Measurements from ENCODE around the gene ANK3. TPM values are rescaled to one million over a fixed set of nuclear protein-coding genes. Genes with fewer than 3 reads are reported as not detected.
A peak's percentile ranks its signal among the peaks of the same experiment; 100 is the strongest.

Gene ANK3
- total RNA-seq, 2 donors from 2014 or later = 55.4 to 126 TPM

DNA sequence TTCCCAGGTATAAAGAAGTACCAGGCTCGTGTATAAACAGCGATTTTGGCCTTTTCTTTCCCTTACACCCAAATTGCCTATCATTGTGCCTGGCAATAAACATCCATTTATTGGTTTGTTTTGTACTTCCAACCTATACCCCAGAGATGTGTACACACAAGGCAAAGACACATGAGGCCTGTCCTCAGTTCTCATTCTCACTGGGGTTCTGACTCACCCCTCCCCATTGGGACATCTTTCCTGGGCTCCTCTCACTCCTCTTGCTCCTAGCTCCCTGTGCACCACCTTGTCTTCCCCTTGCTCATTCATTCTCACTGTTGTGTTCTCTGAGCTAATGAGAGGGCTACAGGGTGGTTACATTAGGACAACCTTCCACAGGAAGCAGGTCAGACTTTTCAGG, 240.7 kb downstream of the ANK3 start:
- DNase-seq (ENCODE audit: low spot score) (no peak), ATAC-seq (ENCODE audit: insufficient number of reproducible peaks, low FRiP score, low read depth) (no peak)
- Histone ChIP-seq H3K27me3 (replicated peaks; ENCODE audit: insufficient read depth) (no peaks in the 10 kb centered on the region), H3K36me3 (no peaks in the 10 kb centered on the region), H3K27ac (no peak overlapping the region), H3K4me3 (no peak overlapping the region), H3K4me1 (ENCODE audit: control insufficient read depth in 1 of 2, low read depth in 2 of 2) (peaks cover 8 to 15% of the 10 kb centered on the region in 2 donors), H3K9me3 (no peaks in the 10 kb centered on the region)
- TF ChIP-seq, protein P1, sequence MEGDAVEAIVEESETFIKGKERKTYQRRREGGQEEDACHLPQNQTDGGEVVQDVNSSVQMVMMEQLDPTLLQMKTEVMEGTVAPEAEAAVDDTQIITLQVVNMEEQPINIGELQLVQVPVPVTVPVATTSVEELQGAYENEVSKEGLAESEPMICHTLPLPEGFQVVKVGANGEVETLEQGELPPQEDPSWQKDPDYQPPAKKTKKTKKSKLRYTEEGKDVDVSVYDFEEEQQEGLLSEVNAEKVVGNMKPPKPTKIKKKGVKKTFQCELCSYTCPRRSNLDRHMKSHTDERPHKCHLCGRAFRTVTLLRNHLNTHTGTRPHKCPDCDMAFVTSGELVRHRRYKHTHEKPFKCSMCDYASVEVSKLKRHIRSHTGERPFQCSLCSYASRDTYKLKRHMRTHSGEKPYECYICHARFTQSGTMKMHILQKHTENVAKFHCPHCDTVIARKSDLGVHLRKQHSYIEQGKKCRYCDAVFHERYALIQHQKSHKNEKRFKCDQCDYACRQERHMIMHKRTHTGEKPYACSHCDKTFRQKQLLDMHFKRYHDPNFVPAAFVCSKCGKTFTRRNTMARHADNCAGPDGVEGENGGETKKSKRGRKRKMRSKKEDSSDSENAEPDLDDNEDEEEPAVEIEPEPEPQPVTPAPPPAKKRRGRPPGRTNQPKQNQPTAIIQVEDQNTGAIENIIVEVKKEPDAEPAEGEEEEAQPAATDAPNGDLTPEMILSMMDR (IDR thresholded peaks at IDR 0.05) = no peak

DNA sequence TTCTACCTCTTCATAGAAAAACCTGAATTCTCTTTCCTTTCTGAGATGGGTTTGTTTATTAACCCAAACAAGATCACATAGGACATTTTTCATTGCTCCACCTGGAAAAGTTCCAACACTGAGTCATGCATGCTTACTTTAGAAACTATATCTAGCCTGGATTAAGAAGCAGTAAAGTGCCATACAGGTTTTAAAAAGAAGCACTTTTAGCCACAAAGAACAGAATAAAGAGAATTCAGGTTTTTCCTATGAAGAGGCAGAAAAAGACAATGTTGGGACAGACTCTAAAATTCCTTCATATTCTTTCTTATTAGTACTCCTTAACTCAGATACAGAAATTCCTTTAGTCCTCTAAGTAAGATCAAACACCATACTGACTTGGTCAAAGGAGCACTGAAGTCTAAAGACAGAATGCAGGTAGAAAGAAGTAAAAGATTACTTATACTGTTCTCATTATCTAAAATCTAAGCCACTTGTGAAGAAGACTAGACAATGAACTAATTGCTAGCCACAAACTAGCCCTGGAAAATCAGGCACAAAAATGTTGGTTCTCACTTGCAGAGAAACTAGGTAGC, 241.3 kb downstream of the ANK3 start:
- Histone ChIP-seq H3K36me3 (no peaks in the 10 kb centered on the region), H3K27me3 (replicated peaks; ENCODE audit: insufficient read depth) (no peaks in the 10 kb centered on the region), H3K4me1 (ENCODE audit: control insufficient read depth in 1 of 2, low read depth in 2 of 2) (peaks cover 8 to 15% of the 10 kb centered on the region in 2 donors), H3K9me3 (no peaks in the 10 kb centered on the region), H3K4me3 (no peak overlapping the region), H3K27ac (no peak overlapping the region)
- TF ChIP-seq, protein P1 (IDR thresholded peaks at IDR 0.05) = no peak
- DNase-seq (ENCODE audit: low spot score) = no peak
- no peak for ATAC-seq (ENCODE audit: insufficient number of reproducible peaks, low FRiP score, low read depth)

DNA sequence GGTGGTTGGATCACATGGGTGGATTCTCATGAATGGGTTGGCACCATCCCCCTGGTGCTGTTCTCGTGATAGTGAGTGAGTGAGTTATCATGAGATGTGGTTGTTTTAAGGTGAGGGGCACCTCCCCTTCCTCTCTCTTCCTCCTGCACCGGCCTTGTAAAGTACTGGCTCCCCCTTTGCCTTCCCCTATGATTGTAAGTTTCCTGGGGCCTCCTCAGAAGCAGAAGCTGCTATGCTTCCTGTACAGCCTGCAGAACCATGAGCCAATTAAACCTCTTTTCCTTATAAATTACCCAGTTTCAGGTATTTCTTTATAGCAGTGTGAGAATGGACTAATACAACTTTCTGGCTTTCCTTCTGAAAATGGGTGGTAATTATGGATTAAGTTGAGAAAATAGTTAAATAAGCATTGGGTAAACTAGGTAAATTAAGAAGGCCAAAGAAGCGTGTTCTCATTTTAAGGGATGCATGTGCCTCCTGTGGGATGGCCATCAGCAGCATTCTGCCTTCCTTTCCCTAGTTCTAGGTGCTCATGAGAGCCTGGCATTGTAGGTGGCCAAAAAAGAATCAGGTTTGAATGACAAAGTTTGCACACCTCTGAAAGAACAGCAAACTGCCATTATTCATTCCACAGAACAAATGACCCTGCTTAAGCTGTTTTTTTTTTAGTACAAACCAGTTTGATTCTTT, 242.0 kb downstream of the ANK3 start:
- no peaks in the 10 kb centered on the region for H3K27me3 ChIP-seq (replicated peaks; ENCODE audit: insufficient read depth)
- no peaks in the 10 kb centered on the region for H3K9me3 ChIP-seq
- ATAC-seq (ENCODE audit: insufficient number of reproducible peaks, low FRiP score, low read depth) (no peak), DNase-seq (ENCODE audit: low spot score) (no peak)
- H3K27ac ChIP-seq = no peak overlapping the region
- TF ChIP-seq, protein P1 (IDR thresholded peaks at IDR 0.05) = no peak
- no peaks in the 10 kb centered on the region for H3K36me3 ChIP-seq
- peaks cover 8 to 15% of the 10 kb centered on the region in 2 donors for H3K4me1 ChIP-seq (ENCODE audit: control insufficient read depth in 1 of 2, low read depth in 2 of 2)
- H3K4me3 ChIP-seq = no peak overlapping the region

DNA sequence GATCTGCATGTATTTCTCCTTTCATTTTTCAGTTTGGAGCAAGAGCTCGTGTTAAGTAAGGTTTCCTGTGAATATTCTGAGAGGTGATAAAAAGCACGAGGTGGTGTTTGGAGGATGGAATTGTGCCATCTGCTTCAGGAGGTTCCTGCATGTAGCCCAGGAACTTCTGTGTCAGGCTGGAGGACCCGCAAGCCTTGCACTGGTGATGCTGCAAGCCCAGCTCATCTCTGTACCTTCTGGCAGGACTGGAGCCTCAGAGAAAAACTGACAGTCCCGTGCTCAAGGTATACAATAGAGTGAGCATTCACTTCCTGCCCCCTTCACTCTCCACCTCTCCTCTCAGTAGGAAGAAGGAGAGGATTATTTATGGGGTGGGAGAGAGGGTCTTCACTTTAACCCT, 242.7 kb downstream of the ANK3 start:
- no peaks in the 10 kb centered on the region for H3K27me3 ChIP-seq (replicated peaks; ENCODE audit: insufficient read depth)
- peaks cover 8 to 15% of the 10 kb centered on the region in 2 donors for H3K4me1 ChIP-seq (ENCODE audit: control insufficient read depth in 1 of 2, low read depth in 2 of 2)
- H3K36me3 ChIP-seq = no peaks in the 10 kb centered on the region
- TF ChIP-seq, protein P1 (IDR thresholded peaks at IDR 0.05) = no peak
- H3K27ac ChIP-seq = peak overlapping the region in 1 of 2 donors; percentile 23
- no peaks in the 10 kb centered on the region for H3K9me3 ChIP-seq
- ATAC-seq (ENCODE audit: insufficient number of reproducible peaks, low FRiP score, low read depth) (no peak), DNase-seq (ENCODE audit: low spot score) (no peak)
- no peak overlapping the region for H3K4me3 ChIP-seq

DNA sequence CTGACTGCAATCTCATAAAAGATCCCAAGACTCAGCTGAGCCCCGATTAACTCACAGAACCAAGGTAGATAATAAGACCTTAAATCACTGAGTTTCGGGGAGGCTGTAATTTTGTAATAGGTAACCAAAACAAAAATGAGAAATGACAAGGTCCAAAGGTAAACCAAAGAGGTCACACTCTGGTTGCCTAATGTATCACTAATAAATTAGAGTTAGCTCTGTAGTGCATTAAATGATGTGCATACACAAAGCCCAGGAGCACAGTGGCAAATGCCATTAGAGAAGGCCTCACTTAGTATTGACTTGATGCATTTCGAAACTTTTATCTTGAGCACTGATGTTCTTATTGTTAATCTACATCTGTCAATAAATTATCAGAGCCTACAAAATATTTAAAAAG, 245.6 kb downstream of the ANK3 start:
- H3K27me3 ChIP-seq (replicated peaks; ENCODE audit: insufficient read depth) = no peaks in the 10 kb centered on the region
- DNase-seq (ENCODE audit: low spot score) (no peak), ATAC-seq (ENCODE audit: insufficient number of reproducible peaks, low FRiP score, low read depth) (no peak)
- TF ChIP-seq, protein P1 (IDR thresholded peaks at IDR 0.05) = no peak
- H3K4me1 ChIP-seq (ENCODE audit: control insufficient read depth in 1 of 2, low read depth in 2 of 2) = peaks cover 17 to 21% of the 10 kb centered on the region in 2 donors
- H3K4me3 ChIP-seq = no peak overlapping the region
- H3K9me3 ChIP-seq = no peaks in the 10 kb centered on the region
- H3K27ac ChIP-seq = no peak overlapping the region
- H3K36me3 ChIP-seq = no peaks in the 10 kb centered on the region

All from thoracic aorta (tissue), 2 donors.